H1 (cell line): ENCODE results near the gene TTC3. TPM values are rescaled to one million over a fixed set of nuclear protein-coding genes. Genes with fewer than 3 reads are reported as not detected.

Experiments
- BCL11A ChIP-seq, 2 experiments: IDR thresholded peaks; one replicate each; pipeline ENCODE4 v1.6.1; 2011; ENCODE audit warnings: low read depth in 2 of 2, low read length in 2 of 2, mild to moderate bottlenecking in 2 of 2
- CBX5 ChIP-seq: fragments of 300-800, 300-1000 bp; sonication (generic); IDR thresholded peaks from 2 replicates; pipeline ENCODE4 v1.7.1; 2016; ENCODE audit warnings: antibody characterized with exemption, low read length, low read depth
- E2F6 ChIP-seq: IDR thresholded peaks from 2 replicates; pipeline ENCODE4 v1.6.1; 2012; ENCODE audit warnings: inconsistent platforms
- NANOG ChIP-seq: IDR thresholded peaks from 2 replicates; pipeline ENCODE4 v1.6.1; 2011; ENCODE audit warnings: low read length, low read depth, mild to moderate bottlenecking, inconsistent platforms; ENCODE audit not compliant: insufficient read depth, poor library complexity, severe bottlenecking
- NRF1 ChIP-seq: IDR thresholded peaks from 2 replicates; pipeline ENCODE4 v1.6.1; 2011; ENCODE audit warnings: mild to moderate bottlenecking, low read depth, low read length, improper control_type of control experiment
- PHF8 ChIP-seq: fragments of 200-600 bp; sonication (generic); conservative IDR thresholded peaks from 2 replicates; pipeline ENCODE4 v1.7.1; 2012; ENCODE audit warnings: low read depth, mild to moderate bottlenecking, inconsistent platforms, low read length, moderate library complexity
- SIN3A ChIP-seq, 2 experiments: IDR thresholded peaks in 1 of 2; conservative IDR thresholded peaks in 1 of 2; 2 replicates each; pipeline ENCODE4 v1.6.1; 2011 to 2012; ENCODE audit warnings: low read length in 2 of 2, improper control_type of control experiment in 1 of 2, low read depth in 1 of 2, mild to moderate bottlenecking in 1 of 2
- ZNF274 ChIP-seq: IDR thresholded peaks from 2 replicates; pipeline ENCODE4 v1.7.0; 2012; ENCODE audit warnings: low read length, borderline replicate concordance; ENCODE audit errors: extremely low read depth
- polyA plus RNA-seq, 7 experiments: library from polyadenylated mRNA; depleted of rRNA in 3 of 7; stranded (reverse) in 5 of 7; unstranded in 2 of 7; fragments of >200 nt in 5 of 7; fragments of 200-250 nt in 2 of 7; gene quantifications; 1 replicate in 5 of 7; 2 replicates in 1 of 7; 4 replicates in 1 of 7; pipeline versions ENCODE4 v1.2.1 to v1.2.3, GENCODE V29; 2011 to 2013; ENCODE audit warnings: missing spikeins in 2 of 7, mixed read lengths in 2 of 7
- total RNA-seq: library from RNA; stranded (reverse); fragmentation: NEBNext Ultra II Directional; extraction: Animal tissue kit (Norgen Biotek cat#: 25700); gene quantifications from 2 replicates; pipeline ENCODE4 v1.2.1, GENCODE V29; 2021

TTC3 gene
- total and polyA plus RNA-seq, 2 of the 8 experiments (the other 6 are each of a cell fraction or from before 2014, with no cell fraction given), result 11.0 to 36.2 TPM

- TF ChIP-seq SIN3A (conservative IDR thresholded peaks at IDR 0.05 in 1 of 2, IDR thresholded peaks at IDR 0.05 in 1 of 2; ENCODE audit: low read depth in 1 of 2, low read length in 2 of 2) (no peak), E2F6 (no peak), BCL11A (IDR thresholded peaks at IDR 0.05; ENCODE audit: low read depth in 2 of 2, low read length in 2 of 2) (no peak), NRF1 (no peak), ZNF274 (no peak), PHF8 (no peak), NANOG (no peak), CBX5 (no peak)
These were observed 72.6 kb downstream of the TTC3 start (continued) for GRCh38 chr21:37145635-37146111.
